HS-27A (cell line): ENCODE results near the gene FBXL17.
"Not testable (repeated sequence)": the region's sequence is repeated elsewhere in the genome, so short reads cannot be mapped to it uniquely, and the experiment has no call there.

Source experiments
- DNase-seq: peaks from one replicate; pipeline ENCODE4 v3.0.0-alpha.2; 2012; ENCODE audit warnings: low read depth, missing footprints

FBXL17 gene

GRCh38 chr5:108381954-108382783, at the start of gene FBXL17:
Gene FBXL17 (minus strand): TSS chr5:108382098.
- peak; percentile 69 for DNase-seq

- DNase-seq: no peak
These were observed 49.2 kb upstream of the FBXL17 start for GRCh38 chr5:108430931-108431608.

- DNase-seq: no peak
These were observed 39.8 kb upstream of the FBXL17 start for GRCh38 chr5:108421713-108422112.

- DNase-seq: no peak
These were observed 38.9 kb upstream of the FBXL17 start for GRCh38 chr5:108420755-108421154.

- DNase-seq: no peak
These were observed 38.3 kb upstream of the FBXL17 start for GRCh38 chr5:108420158-108420557.

- no peak for DNase-seq
These were observed 36.3 kb upstream of the FBXL17 start for GRCh38 chr5:108418197-108418596.

GRCh38 chr5:108417166-108417670, 35.3 kb upstream of the FBXL17 start:
- no peak for DNase-seq

- no peak for DNase-seq
These were observed 33.8 kb upstream of the FBXL17 start for GRCh38 chr5:108415726-108416125.

- no peak for DNase-seq
These were observed 27.9 kb upstream of the FBXL17 start for GRCh38 chr5:108409786-108410185.

GRCh38 chr5:108405201-108405600, 23.3 kb upstream of the FBXL17 start:
- DNase-seq: not testable (repeated sequence)

- no peak for DNase-seq
These were observed 17.1 kb upstream of the FBXL17 start for GRCh38 chr5:108398964-108399363.

- DNase-seq: not testable (repeated sequence)
These were observed 14.9 kb upstream of the FBXL17 start for GRCh38 chr5:108396837-108397236.

GRCh38 chr5:108387758-108388157, 5.9 kb upstream of the FBXL17 start:
- DNase-seq: no peak

GRCh38 chr5:108386345-108387061, 4.6 kb upstream of the FBXL17 start:
- DNase-seq: no peak

- no peak for DNase-seq
These were observed 2.8 kb upstream of the FBXL17 start for GRCh38 chr5:108384741-108385140.

- DNase-seq: no peak
These were observed 959 bp upstream of the FBXL17 start for GRCh38 chr5:108382784-108383330.

- no peak for DNase-seq
These were observed 446 bp downstream of the FBXL17 start for GRCh38 chr5:108381350-108381953.

GRCh38 chr5:108380531-108381349, 1.2 kb downstream of the FBXL17 start:
- no peak for DNase-seq

- no peak for DNase-seq
These were observed 2.0 kb downstream of the FBXL17 start for GRCh38 chr5:108379722-108380530.

GRCh38 chr5:108375768-108376167, 6.1 kb downstream of the FBXL17 start:
- no peak for DNase-seq
